Skin of body (tissue), 2 donors: ENCODE measurements around the gene RTN4. TPM values are rescaled to one million over a fixed set of nuclear protein-coding genes. Genes with fewer than 3 reads are reported as not detected.

Source experiments
- DNase-seq: peaks from one replicate; lab custom pipeline; 2025; lab: John Stamatoyannopoulos, UW
- total RNA-seq: library from RNA; depleted of rRNA; stranded (reverse); fragments of >200 nt; gene quantifications from one replicate; pipeline ENCODE4 v1.2.3, GENCODE V29; 2014

Gene RTN4
- total RNA-seq, 1 donor from 2014 or later = 225 TPM

- DNase-seq = no peak
Measured at GRCh38 chr2:54969295-54969939, 80.8 kb downstream of the RTN4 start.

GRCh38 chr2:54968561-54969218 lies 81.6 kb downstream of the RTN4 start:
- no peak for DNase-seq

GRCh38 chr2:54967759-54968365 lies 82.4 kb downstream of the RTN4 start:
- no peak for DNase-seq

- DNase-seq = no peak
Measured at GRCh38 chr2:54967269-54967668, 83.0 kb downstream of the RTN4 start.

- no peak for DNase-seq
Measured at GRCh38 chr2:54966837-54967236, 83.4 kb downstream of the RTN4 start.

GRCh38 chr2:54966165-54966832 lies 84.0 kb downstream of the RTN4 start:
- no peak for DNase-seq

- DNase-seq = no peak
Measured at GRCh38 chr2:54965425-54965824, 84.8 kb downstream of the RTN4 start.

- no peak for DNase-seq
Measured at GRCh38 chr2:54964816-54965215, 85.4 kb downstream of the RTN4 start.

- DNase-seq = no peak
Measured at GRCh38 chr2:54964271-54964670, 86.0 kb downstream of the RTN4 start.

- DNase-seq = no peak
Measured at GRCh38 chr2:54963476-54963875, 86.8 kb downstream of the RTN4 start.

- no peak for DNase-seq
Measured at GRCh38 chr2:54962935-54963440, 87.3 kb downstream of the RTN4 start.

- no peak for DNase-seq
Measured at GRCh38 chr2:54962511-54962910, 87.7 kb downstream of the RTN4 start.

GRCh38 chr2:54960164-54960563 lies 90.1 kb downstream of the RTN4 start:
- no peak for DNase-seq

GRCh38 chr2:54958717-54959371 lies 91.4 kb downstream of the RTN4 start:
- no peak for DNase-seq

GRCh38 chr2:54957321-54957999 lies 92.8 kb downstream of the RTN4 start:
- no peak for DNase-seq

- DNase-seq = no peak
Measured at GRCh38 chr2:54956111-54956627, 94.1 kb downstream of the RTN4 start.

GRCh38 chr2:54955358-54956110 lies 94.7 kb downstream of the RTN4 start:
- DNase-seq = no peak

GRCh38 chr2:54954705-54955357 lies 95.4 kb downstream of the RTN4 start:
- no peak for DNase-seq

- DNase-seq = no peak
Measured at GRCh38 chr2:54954158-54954557, 96.1 kb downstream of the RTN4 start.
